HG03045 (cell line): ENCODE results near the gene TMEM147.

Source experiments
- ATAC-seq: cut with Tn5 transposase; IDR thresholded peaks from one replicate; pipeline ENCODE4 v1.9.1; 2021; ENCODE audit warnings: mild to moderate bottlenecking, moderate library complexity; ENCODE audit not compliant: unreplicated experiment

The TMEM147 gene

GRCh38 chr19:35545001-35545854 lies at the start of gene TMEM147:
Gene TMEM147 (plus strand): TSS chr19:35545626. CDS start chr19:35545740, 114 bp downstream.
- ATAC-seq, result peak; percentile 75

GRCh38 chr19:35497406-35497805 lies 48.0 kb upstream of the TMEM147 start:
- no peak for ATAC-seq

- no peak for ATAC-seq
These were observed 47.2 kb upstream of the TMEM147 start for GRCh38 chr19:35498220-35498619.

- no peak for ATAC-seq
These were observed 46.4 kb upstream of the TMEM147 start for GRCh38 chr19:35498984-35499527.

- ATAC-seq, result no peak
These were observed 44.8 kb upstream of the TMEM147 start for GRCh38 chr19:35500611-35501010.

GRCh38 chr19:35501684-35502083 lies 43.7 kb upstream of the TMEM147 start:
- ATAC-seq, result no peak

GRCh38 chr19:35502751-35503150 lies 42.7 kb upstream of the TMEM147 start:
- ATAC-seq, result no peak

- no peak for ATAC-seq
These were observed 39.4 kb upstream of the TMEM147 start for GRCh38 chr19:35506011-35506410.

GRCh38 chr19:35507561-35507960 lies 37.9 kb upstream of the TMEM147 start:
- no peak for ATAC-seq

GRCh38 chr19:35508129-35508528 lies 37.3 kb upstream of the TMEM147 start:
- no peak for ATAC-seq

GRCh38 chr19:35509018-35509652 lies 36.3 kb upstream of the TMEM147 start:
- no peak for ATAC-seq

- no peak for ATAC-seq
These were observed 35.4 kb upstream of the TMEM147 start for GRCh38 chr19:35509861-35510625.

- no peak for ATAC-seq
These were observed 34.8 kb upstream of the TMEM147 start for GRCh38 chr19:35510626-35510964.

GRCh38 chr19:35511337-35511736 lies 34.1 kb upstream of the TMEM147 start:
- ATAC-seq, result no peak

- ATAC-seq, result no peak
These were observed 32.4 kb upstream of the TMEM147 start for GRCh38 chr19:35512831-35513627.

GRCh38 chr19:35513628-35514281 lies 31.7 kb upstream of the TMEM147 start, which contains the start of gene DMKN:
Gene DMKN (minus strand): TSS chr19:35513649. CDS start chr19:35513475, 174 bp downstream.
- ATAC-seq, result no peak

- ATAC-seq, result no peak
These were observed 31.1 kb upstream of the TMEM147 start for GRCh38 chr19:35514282-35514809.

- ATAC-seq, result no peak
These were observed 29.1 kb upstream of the TMEM147 start for GRCh38 chr19:35516310-35516709.

GRCh38 chr19:35517342-35517741 lies 28.1 kb upstream of the TMEM147 start:
- ATAC-seq, result no peak

GRCh38 chr19:35518313-35518712 lies 27.1 kb upstream of the TMEM147 start:
- no peak for ATAC-seq
